Peyer's patch (tissue), 4 donors: ENCODE data around the gene FGF9.

ENCODE experiments used
- CTCF ChIP-seq, 6 experiments: fragments of 450-650 bp in 4 of 6; fragments of 200-600 bp in 2 of 6; sonication (generic) in 1 of 6; IDR thresholded peaks; one replicate each; pipeline ENCODE4 v1.5.1; 2017 to 2019; ENCODE audit warnings: antibody characterized with exemption in 6 of 6, mild to moderate bottlenecking in 3 of 6, moderate library complexity in 1 of 6
- POLR2A ChIP-seq, 2 donors: fragments of 450-650 bp; IDR thresholded peaks; one replicate each; pipeline ENCODE4 v1.5.1; 2017; ENCODE audit warnings: antibody characterized with exemption in 2 of 2, mild to moderate bottlenecking in 2 of 2, moderate library complexity in 2 of 2

GRCh38 chr13:21691928-21692327 lies 21.1 kb downstream of the FGF9 start:
- no peak for TF ChIP-seq CTCF (IDR thresholded peaks at IDR 0.05)
- TF ChIP-seq POLR2A (IDR thresholded peaks at IDR 0.05), result no peak
